UCSD-AML1 (cell line): ENCODE measurements around the gene CDK1.
A peak's percentile ranks its signal among the peaks of the same experiment; 100 is the strongest.
"Not testable (repeated sequence)": the region's sequence is repeated elsewhere in the genome, so short reads cannot be mapped to it uniquely, and the experiment has no call there.

Experiments
- DNase-seq: peaks from one replicate; lab custom pipeline; 2025; ENCODE audit not compliant: unreplicated experiment; lab: John Stamatoyannopoulos, UW

Gene CDK1

GRCh38 chr10:60810437-60811182 is 32.3 kb downstream of the CDK1 start:
- no peak for DNase-seq

GRCh38 chr10:60816628-60817397 is 38.5 kb downstream of the CDK1 start:
- no peak for DNase-seq

GRCh38 chr10:60817398-60817805 is 39.1 kb downstream of the CDK1 start:
- no peak for DNase-seq

- no peak for DNase-seq
Measured at GRCh38 chr10:60818134-60818770, 40.0 kb downstream of the CDK1 start.

GRCh38 chr10:60819271-60819670 is 41.0 kb downstream of the CDK1 start:
- no peak for DNase-seq

GRCh38 chr10:60820093-60820754 is 41.9 kb downstream of the CDK1 start:
- DNase-seq: no peak

GRCh38 chr10:60821656-60822055 is 43.4 kb downstream of the CDK1 start:
- DNase-seq: no peak

GRCh38 chr10:60822809-60823208 is 44.5 kb downstream of the CDK1 start:
- DNase-seq: no peak

GRCh38 chr10:60823324-60823723 is 45.0 kb downstream of the CDK1 start:
- no peak for DNase-seq

GRCh38 chr10:60825520-60825919 is 47.2 kb downstream of the CDK1 start:
- DNase-seq: no peak

GRCh38 chr10:60827791-60828488 is 49.7 kb downstream of the CDK1 start:
- peak; percentile 11 for DNase-seq

- no peak for DNase-seq
Measured at GRCh38 chr10:60828489-60828852, 50.2 kb downstream of the CDK1 start.

- not testable (repeated sequence) for DNase-seq
Measured at GRCh38 chr10:60832136-60832535, 53.9 kb downstream of the CDK1 start.

- no peak for DNase-seq
Measured at GRCh38 chr10:60834401-60834800, 56.1 kb downstream of the CDK1 start.

- DNase-seq: no peak
Measured at GRCh38 chr10:60835049-60835448, 56.8 kb downstream of the CDK1 start.

- not testable (repeated sequence) for DNase-seq
Measured at GRCh38 chr10:60841227-60841626, 62.9 kb downstream of the CDK1 start.

- DNase-seq: no peak
Measured at GRCh38 chr10:60842694-60843093, 64.4 kb downstream of the CDK1 start.
